Activated CD8-positive, alpha-beta memory T cell treated with anti-CD3 and anti-CD28 coated beads for 4 hours (primary cell): ENCODE measurements around the gene KIF2A.

Source experiments
- DNase-seq, 2 donors: peaks; one replicate each; pipeline ENCODE4 v3.0.0-alpha.2; 2020; ENCODE audit warnings: low read depth in 2 of 2

The KIF2A gene

DNA sequence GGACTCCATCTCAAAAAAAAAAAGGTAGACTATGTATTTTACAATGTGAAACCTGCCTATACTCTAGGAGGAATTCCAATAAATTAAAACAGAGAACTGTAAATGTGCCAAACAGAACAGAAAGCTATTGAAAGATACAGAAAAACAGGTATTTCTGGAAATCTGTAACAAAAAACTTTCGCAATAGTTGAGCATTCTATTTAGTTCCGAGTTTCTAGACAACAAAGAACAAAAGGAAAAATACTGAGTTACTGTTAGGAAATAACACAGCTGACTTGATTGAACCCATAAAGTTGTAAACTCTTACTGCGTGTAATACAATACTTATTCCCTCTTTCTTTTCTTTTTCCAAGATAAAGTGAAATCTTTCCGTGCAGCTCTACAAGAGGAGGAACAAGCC, 79.1 kb downstream of the KIF2A start:
- DNase-seq, result no peak

DNA sequence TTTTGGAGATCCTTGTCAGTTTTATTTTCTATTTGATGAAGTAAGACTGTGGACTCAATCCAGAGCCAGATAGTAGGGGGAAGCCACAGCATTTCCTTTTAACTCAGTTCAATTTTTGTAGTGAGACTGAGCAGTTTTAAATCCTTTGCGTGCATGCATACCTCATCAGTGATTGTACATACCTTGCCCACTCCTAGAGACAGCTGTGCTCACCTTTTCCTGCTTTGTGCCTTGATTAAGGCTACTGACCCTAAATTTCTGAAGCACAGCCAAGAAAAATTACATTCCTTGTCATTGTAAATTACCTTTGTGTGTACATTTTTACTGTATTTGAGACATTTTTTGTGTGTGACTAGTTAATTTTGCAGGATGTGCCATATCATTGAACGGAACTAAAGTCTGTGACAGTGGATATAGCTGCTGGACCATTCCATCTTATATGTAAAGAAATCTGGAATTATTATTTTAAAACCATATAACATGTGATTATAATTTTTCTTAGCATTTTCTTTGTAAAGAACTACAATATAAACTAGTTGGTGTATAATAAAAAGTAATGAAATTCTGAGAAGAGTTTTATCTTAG, 79.9 kb downstream of the KIF2A start:
- no peak for DNase-seq

DNA sequence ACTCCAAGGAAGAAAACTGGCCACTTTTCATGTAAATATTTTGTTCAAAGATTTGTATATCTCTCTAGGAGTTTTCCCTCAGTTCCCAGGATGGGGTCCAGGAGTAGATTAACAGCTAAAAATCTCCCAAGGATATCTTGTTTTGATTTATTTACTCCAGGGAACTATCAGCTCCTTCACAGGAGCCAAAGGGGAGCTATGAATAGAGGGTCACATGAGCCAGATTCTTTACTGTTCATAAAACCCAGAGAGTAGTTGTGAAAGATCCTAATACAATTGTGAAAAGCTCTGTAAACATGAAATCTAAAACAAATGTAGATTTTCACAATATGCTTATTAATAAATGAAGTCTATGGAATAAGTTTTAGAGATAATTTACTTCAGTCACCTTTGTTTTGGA, 80.8 kb downstream of the KIF2A start:
- DNase-seq, result no peak

DNA sequence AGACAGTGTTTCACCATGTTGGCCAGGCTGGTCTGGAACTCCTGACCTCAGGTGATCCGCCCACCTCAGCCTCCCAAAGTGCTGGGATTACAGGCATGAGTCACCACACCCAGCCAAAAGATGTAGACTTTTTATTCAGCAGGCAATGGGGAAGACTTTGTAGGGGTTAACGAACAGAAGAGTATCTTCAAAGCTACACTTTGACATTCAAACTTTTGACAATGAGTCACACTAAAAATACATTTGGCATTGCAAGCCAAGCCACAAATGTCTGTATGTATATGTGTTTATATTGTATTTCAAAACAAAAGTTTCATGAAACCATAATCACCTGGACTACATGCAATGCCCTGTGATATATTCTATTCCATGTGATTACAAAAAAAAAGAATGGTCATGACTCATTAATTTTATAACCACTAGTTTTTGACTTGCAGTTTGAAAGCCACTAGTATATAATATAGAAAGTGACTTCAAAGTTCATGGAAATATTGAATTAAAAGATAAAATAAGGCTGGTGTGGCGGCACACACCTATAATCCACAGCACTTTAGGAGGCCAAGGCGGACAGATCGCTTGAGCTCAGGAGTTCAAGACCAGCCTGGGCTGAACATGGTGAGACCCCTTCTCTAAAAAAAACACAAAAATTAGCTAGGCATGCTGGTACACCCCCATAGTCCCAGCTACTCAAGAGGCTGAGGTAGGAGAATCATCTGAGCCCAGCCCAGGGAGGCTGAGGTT, 89.4 kb downstream of the KIF2A start:
- no peak for DNase-seq

DNA sequence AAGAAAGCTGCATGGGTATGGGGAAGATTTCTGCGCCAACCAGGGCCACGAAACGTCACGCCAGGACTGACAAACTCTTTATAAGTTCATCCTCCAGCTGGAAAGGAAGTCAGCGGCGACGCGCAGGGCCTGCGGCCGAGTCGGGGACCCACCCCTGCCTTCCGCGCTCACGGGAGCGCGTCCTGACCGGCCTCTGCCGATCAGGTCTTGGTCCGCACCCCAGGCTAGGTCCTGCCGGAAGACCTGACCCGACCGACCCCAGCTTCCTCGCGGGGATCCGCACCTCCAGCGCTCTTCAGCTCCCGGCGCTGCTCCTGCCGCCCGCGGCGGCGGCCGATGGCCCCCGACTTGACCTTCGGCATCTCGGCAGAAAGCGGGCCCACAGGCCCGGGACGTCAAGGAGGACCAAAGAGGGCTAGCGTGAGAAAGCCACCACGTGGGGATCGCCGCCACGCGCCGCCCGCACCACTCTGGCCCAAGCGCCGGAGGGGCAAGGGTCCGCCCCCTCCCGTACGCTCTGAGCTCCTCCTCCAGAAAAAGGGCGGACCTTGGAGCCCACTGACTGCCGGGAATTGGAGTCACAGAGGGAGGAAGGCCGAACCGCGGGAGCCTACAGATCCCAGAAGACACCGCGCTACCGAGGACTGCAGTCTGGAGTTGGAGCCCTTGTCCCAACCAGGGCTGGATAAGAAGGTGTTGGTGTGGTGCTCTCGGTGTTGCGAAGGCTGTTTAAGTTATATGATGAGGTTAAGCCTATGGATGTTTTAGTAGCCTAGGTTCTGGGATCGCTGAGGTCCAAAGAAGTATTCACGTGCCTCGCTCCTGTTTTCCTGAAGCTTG, 97.6 kb downstream of the KIF2A start, which contains the start of gene DIMT1:
TSS of gene DIMT1 (minus strand) at position 495 of the 840 bp plus-strand sequence. CDS start at position 362, 133 bp downstream.
- DNase-seq, result peak; percentile 87 to 90

DNA sequence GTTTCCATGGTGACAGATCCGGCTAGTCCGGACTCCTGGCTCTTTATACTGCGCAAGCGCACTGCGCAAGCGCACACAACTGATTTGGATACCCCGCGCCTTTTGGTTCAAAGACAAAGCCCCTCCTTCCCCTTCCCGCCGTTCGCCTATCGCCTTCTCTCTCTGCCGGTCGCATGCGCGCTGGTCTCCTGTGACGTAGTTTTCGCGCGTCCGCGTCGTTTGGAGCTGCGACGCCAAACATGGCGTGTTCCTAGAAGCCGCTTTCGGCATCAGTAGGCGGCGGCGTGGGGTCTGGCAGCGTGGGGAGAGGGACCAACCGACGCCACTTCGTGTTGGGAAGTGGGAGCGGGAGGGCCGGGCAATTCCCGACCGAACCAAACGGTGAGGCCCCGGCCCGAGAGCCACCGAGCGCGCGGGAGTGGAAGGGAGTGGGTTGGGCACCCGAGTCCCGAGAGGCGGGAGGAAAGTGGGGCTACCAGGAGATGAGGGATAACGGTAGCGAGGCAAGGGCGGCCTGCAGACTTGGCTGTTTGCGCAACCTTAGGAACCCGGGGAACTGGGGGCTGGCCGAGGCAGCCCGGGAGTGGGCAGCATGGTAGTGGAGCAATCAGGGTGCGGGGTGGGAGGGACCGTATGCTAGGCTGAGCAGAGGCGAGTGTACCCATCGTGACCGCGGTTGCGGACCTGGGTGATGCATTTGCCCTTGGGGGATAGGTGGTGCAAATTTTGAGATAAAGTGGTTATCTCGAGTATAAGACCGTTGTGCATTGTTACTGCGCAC, 106.7 kb downstream of the KIF2A start, which contains the start of gene IPO11:
TSS of gene IPO11 (plus strand) at position 215 of the 781 bp plus-strand sequence. CDS start 24,517 bp downstream, outside the sequence.
- DNase-seq, result peak; percentile 97 to 99

DNA sequence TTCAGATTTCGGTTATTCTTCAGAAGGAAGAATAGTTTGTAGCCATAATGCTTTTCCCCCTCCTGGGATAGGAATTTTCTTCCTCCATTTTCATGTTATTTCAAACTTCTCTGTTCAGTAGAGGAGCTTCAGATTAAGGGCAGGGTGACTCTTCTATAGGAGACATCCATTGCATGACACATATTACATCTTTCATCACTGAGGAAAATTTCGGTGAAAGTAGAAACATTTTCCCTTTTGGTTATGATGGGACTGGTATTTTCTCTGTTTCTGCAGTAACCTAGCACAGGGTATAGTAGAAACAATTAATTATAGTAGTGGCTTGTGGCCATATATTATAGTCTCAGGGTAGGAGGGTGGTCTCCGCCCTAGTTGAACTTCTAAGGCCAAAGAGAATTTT, 107.7 kb downstream of the KIF2A start:
- no peak for DNase-seq

DNA sequence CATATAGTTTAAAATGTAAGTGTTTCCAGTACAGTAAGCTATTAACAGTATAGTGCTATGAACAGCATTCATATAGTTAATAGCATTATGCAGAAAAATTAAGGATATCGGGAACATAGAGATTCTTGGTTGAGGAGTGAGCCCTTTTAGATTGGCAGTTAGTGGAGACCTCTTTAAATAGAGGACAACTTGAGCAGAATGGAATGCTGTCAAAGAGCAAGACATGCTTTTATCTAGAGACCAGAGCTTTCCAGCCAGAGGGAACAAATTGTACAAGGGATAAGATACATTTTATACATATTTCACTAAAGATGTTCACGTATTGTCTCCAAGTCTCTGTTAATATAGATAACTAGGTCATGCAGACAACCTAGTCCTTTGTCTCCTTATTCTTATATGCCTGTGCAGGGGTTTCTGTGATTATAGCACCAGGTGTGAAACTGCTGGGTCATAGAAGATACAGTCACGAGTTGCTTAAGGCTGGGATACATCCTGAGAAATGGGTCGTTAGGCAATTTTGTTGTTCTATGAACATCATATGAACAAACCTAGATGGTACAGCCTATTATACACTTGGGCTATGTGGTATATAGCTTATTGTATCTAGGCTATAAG, 112.6 kb downstream of the KIF2A start:
- DNase-seq, result no peak

DNA sequence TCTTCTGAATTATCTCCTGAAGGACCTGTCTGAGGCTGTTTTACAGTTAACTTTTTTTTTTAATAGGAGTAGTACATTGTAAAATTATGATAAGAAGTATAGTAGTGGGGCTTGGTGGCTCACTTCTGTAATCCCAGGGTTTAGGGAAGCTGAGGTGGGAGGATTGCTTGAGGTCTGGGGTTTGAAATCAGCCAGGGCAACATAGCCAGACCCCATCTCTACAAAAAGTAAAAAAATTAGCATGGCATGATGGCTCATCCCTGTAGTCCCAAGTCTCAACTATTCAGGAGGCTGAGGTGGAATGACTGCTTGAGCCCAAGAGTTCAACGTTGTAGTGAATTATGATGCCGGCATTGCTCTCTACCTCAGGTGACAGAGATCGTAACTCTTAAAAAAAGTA, 113.6 kb downstream of the KIF2A start:
- DNase-seq, result no peak

DNA sequence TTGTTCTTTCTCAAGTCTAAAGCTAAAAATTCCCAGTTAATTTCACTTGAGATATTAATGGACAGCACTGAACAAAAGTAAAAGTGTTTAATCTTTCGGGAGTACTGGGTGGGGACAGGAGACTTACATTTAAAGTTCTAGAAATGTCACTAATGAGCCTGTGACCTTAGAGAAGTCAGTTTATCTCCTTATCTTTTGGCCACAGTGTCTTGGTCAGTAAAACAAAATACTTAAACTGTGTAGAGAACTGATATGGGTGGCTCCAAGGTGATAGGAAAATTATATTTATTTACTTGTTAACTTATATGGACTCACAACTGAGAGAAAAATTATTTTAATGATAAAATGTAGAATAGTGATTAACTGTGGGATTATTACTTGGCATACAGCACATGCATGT, 115.4 kb downstream of the KIF2A start:
- DNase-seq, result no peak

DNA sequence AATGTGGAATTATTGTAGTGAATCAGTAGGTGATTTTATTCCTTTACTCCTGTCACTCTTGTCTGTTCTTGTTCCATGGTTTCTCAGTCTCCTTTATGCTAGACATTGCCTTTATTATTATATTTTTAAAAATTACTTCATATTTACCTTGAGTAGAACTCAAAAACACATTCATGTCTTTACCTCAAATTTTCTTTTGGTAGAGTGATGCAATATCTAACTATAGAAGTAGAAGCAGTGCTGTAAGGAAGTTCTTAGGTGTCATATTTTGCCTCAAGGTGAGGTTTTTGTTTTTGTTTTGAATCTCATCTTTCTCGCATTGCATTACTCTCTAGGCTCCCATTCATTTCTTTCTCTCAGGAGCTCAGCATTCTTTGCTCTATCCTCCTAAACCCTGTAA, 118.8 kb downstream of the KIF2A start:
- DNase-seq, result no peak

DNA sequence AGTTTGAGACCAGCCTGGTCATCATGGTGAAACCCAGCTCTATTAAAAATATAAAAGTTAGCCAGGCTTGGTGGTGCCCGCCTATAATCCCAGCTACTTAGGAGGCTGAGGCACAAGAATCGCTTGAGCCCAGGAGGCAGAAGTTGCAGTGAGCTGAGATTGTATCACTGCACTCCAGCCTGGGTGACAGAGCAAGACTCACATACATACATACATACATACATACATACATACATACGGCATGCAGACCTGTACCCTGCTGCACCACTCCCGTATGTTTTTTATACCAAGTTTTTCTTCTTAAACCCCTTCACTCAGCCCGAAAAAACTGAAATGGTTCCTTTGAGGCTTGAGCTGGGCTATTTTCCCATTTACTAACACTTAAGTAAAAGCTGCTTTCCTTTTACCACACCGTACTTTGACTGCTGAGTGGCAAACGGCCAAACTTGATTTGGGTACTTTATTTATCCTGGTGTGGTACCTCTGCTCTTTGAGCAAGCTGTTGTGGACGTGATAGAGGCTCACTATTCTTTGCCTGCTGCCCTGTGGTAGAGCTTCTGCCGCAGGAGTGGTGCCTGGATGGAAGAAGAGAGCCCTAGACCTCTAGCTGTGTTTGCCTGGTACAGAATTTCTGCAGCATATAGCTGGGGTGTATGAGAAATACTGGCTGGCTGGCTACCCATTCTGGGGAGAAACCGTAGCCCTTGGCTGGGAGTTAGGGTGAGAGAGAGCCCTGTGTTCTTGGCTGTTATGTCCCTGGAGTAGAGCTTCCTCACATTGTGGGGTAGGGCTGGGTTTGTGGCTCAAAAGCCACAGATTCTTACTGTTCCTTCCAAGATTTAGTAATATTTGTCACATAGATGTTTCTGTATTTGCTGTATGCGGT, 126.0 kb downstream of the KIF2A start:
- no peak for DNase-seq

DNA sequence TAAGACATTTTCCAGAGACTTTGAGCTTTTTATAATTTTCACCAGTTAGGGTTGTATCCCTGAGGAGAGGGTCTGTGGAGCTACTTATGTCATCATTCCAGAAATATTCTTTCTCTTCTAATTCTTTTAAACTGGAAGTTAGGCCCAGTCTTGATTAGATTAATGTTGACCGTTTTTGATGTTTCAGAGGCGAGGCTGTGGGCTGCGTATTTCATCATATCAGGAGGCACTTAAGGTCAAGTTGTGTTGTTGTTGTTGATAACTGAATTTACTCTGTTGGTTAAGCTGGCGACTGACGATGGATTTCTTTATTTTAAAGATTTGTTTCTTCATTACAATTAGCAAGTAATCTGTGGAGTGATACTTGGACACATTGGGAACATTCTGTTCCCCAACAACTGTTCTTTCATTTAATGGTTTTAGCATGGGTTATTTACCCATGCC, 126.6 kb downstream of the KIF2A start:
- DNase-seq, result no peak
